T-cell (primary cell): ENCODE results near the gene SPINT2. TPM values are rescaled to one million over a fixed set of nuclear protein-coding genes. Genes with fewer than 3 reads are reported as not detected.
"Not testable (repeated sequence)": the region's sequence is repeated elsewhere in the genome, so short reads cannot be mapped to it uniquely, and the experiment has no call there.

Experiments
- ATAC-seq, 4 experiments: fragments of 200-7000 bp in 3 of 4; fragments of 150-1000 bp in 1 of 4; cut with Tn5 transposase; replicated peaks in 1 of 4; 1 replicate in 3 of 4; 2 replicates in 1 of 4; pipeline ENCODE4 v1.10.0; 2021; ENCODE audit warnings: moderate library complexity in 3 of 4, mild to moderate bottlenecking in 2 of 4, moderate number of reproducible peaks in 1 of 4
- CTCF ChIA-PET, 2 donors: fragments of 300-600 bp; sonication (Branson Sonifier 250); formaldehyde crosslinking; loops; one replicate each; lab custom pipeline; 2022; ENCODE audit warnings: antibody characterized with exemption in 2 of 2; lab: Charles Lee
- POLR2A ChIA-PET, 2 donors: fragments of 300-600 bp; sonication (Branson Sonifier 250); formaldehyde crosslinking; loops; one replicate each; lab custom pipeline; 2022; ENCODE audit warnings: antibody characterized with exemption in 2 of 2; lab: Charles Lee
- DNase-seq, 35 experiments: peaks; one replicate each; pipeline versions ENCODE4 v3.0.0 to v3.0.0-alpha.2; 2013 to 2023
- H3K27ac ChIP-seq: one replicate; pipeline ENCODE4 v1.5.1; 2013; ENCODE audit warnings: low read length
- H3K27me3 ChIP-seq, 2 experiments: replicated peaks in 1 of 2; 1 replicate in 1 of 2; 2 replicates in 1 of 2; pipeline versions ENCODE4 v1.6.1 to v1.7.0; 2013; ENCODE audit warnings: low read length in 1 of 2, mixed read lengths in 1 of 2; ENCODE audit not compliant: control insufficient read depth in 2 of 2, insufficient read depth in 2 of 2; ENCODE audit errors: extremely low read depth in 1 of 2
- H3K36me3 ChIP-seq, 2 donors: 1 replicate in 1 of 2; 2 replicates in 1 of 2; pipeline versions ENCODE4 v1.6.1 to v1.7.0; 2013; ENCODE audit warnings: low read length in 1 of 2; ENCODE audit not compliant: control insufficient read depth in 2 of 2, insufficient read depth in 1 of 2; ENCODE audit errors: extremely low read depth in 1 of 2
- H3K4me1 ChIP-seq, 2 experiments: 1 replicate in 1 of 2; 2 replicates in 1 of 2; pipeline versions ENCODE4 v1.6.1 to v1.7.0; 2013; ENCODE audit warnings: low read length in 2 of 2, mixed read lengths in 1 of 2; ENCODE audit not compliant: insufficient read depth in 2 of 2, control insufficient read depth in 1 of 2; ENCODE audit errors: extremely low read depth in 1 of 2
- H3K4me3 ChIP-seq, 2 donors: 1 replicate in 1 of 2; 2 replicates in 1 of 2; pipeline versions ENCODE4 v1.5.1 to v1.7.0; 2013; ENCODE audit warnings: mild to moderate bottlenecking in 2 of 2, low read length in 1 of 2, moderate library complexity in 1 of 2; ENCODE audit not compliant: control insufficient read depth in 1 of 2; ENCODE audit errors: extremely low read depth in 1 of 2
- H3K9me3 ChIP-seq: 2 replicates; pipeline ENCODE4 v1.7.0; 2013
- H3K27ac Mint-ChIP-seq, 2 donors: one replicate each; pipeline ENCODE4 v1.8.0; 2020 to 2021; ENCODE audit warnings: mild to moderate bottlenecking in 2 of 2, mixed read lengths in 2 of 2
- H3K27me3 Mint-ChIP-seq, 2 donors: one replicate each; pipeline ENCODE4 v1.8.0; 2021 to 2022; ENCODE audit warnings: mixed read lengths in 2 of 2
- H3K36me3 Mint-ChIP-seq: one replicate; pipeline ENCODE4 v1.8.0; 2021; ENCODE audit warnings: mixed read lengths
- H3K4me1 Mint-ChIP-seq, 3 donors: one replicate each; pipeline ENCODE4 v1.8.0; 2020 to 2022; ENCODE audit warnings: mixed read lengths in 3 of 3, mild to moderate bottlenecking in 1 of 3
- H3K4me3 Mint-ChIP-seq, 3 donors: one replicate each; pipeline ENCODE4 v1.8.0; 2020 to 2022; ENCODE audit warnings: mild to moderate bottlenecking in 3 of 3, mixed read lengths in 3 of 3, moderate library complexity in 3 of 3
- H3K9me3 Mint-ChIP-seq, 3 donors: one replicate each; pipeline ENCODE4 v1.8.0; 2020 to 2022; ENCODE audit warnings: mixed read lengths in 3 of 3
- WGBS: methylation state at CpG from one replicate; pipeline ENCODE4 v1.1.5; 2013; ENCODE audit warnings: missing lambda C conversion rate; ENCODE audit not compliant: insufficient coverage; 5-methylcytosine and 5-hydroxymethylcytosine counted together
- total RNA-seq, 35 experiments: library from RNA in 6 of 35; stranded (reverse) in 6 of 35; fragments of 120-200 nt in 1 of 35; gene quantifications; one replicate each; pipeline versions ENCODE4 v1.2.1 to v1.2.4 and lab custom pipeline; 2013 to 2026

SPINT2 gene
- total RNA-seq, 5 donors from 2014 or later (not counting 1 experiment from before 2014, with no cell fraction given) = 30.3 to 48.5 (median 37.9) TPM

GRCh38 chr19:38221919-38222830 lies 42.2 kb upstream of the SPINT2 start:
- H3K9me3 Mint-ChIP-seq = no peaks in the 10 kb centered on the region
- peaks cover 50 to 76% of the 10 kb centered on the region in 2 donors for H3K27me3 Mint-ChIP-seq
- H3K27ac Mint-ChIP-seq = no peak overlapping the region
- ATAC-seq = no peak
- peaks cover 17 to 92% of the 10 kb centered on the region in 2 experiments for H3K27me3 ChIP-seq
- H3K4me3 ChIP-seq = no peak overlapping the region
- no peak overlapping the region for H3K27ac ChIP-seq
- no peaks in the 10 kb centered on the region for H3K36me3 Mint-ChIP-seq
- H3K36me3 ChIP-seq = no peaks in the 10 kb centered on the region
- ChIA-PET POLR2A (no interaction called here), CTCF (interaction anchor here in 1 of 2 donors (0.6 kb wide), 1 partner anchor 13 kb away, joined by 5 read pairs; no protein-coding TSS in a partner anchor)
- no peaks in the 10 kb centered on the region for H3K9me3 ChIP-seq
- WGBS = 47% methylated on average over 34 of the region's 64 CpGs
- H3K4me1 Mint-ChIP-seq = peaks cover 18 to 28% (median 18%) of the 10 kb centered on the region in 3 donors
- peaks cover 2 to 15% of the 10 kb centered on the region in 2 experiments for H3K4me1 ChIP-seq
- no peak overlapping the region for H3K4me3 Mint-ChIP-seq
- DNase-seq = no peak

- peaks cover 24 to 35% (median 26%) of the 10 kb centered on the region in 3 donors for H3K4me1 Mint-ChIP-seq
- 84% methylated on average over 3 of the region's 3 CpGs for WGBS
These were observed 41.3 kb upstream of the SPINT2 start for GRCh38 chr19:38223119-38223523.

GRCh38 chr19:38223617-38224013 lies 40.8 kb upstream of the SPINT2 start:
- peak overlapping the region in 1 of 2 donors; percentile 32 for H3K4me3 ChIP-seq
- H3K9me3 Mint-ChIP-seq = no peaks in the 10 kb centered on the region
- ChIA-PET POLR2A (no interaction called here), CTCF (no interaction called here)
- H3K27ac ChIP-seq = no peak overlapping the region
- H3K4me1 ChIP-seq = peaks cover 2 to 24% of the 10 kb centered on the region in 2 experiments
- peaks cover 24 to 35% (median 27%) of the 10 kb centered on the region in 3 donors for H3K4me1 Mint-ChIP-seq
- no peaks in the 10 kb centered on the region for H3K36me3 Mint-ChIP-seq
- WGBS = 5% methylated on average over 11 of the region's 13 CpGs
- peak overlapping the region; percentile 31 to 52 (median 43) for H3K4me3 Mint-ChIP-seq
- no peaks in the 10 kb centered on the region for H3K9me3 ChIP-seq
- ATAC-seq = no peak
- H3K27me3 Mint-ChIP-seq = peaks cover 53 to 77% of the 10 kb centered on the region in 2 donors
- H3K27me3 ChIP-seq = peaks cover 17 to 92% of the 10 kb centered on the region in 2 experiments
- no peak for DNase-seq
- H3K27ac Mint-ChIP-seq = no peak overlapping the region
- H3K36me3 ChIP-seq = no peaks in the 10 kb centered on the region

More at GRCh38 chr19:38223119-38223523, 41.3 kb upstream of the SPINT2 start:
- peaks cover 2 to 20% of the 10 kb centered on the region in 2 experiments for H3K4me1 ChIP-seq
- H3K36me3 ChIP-seq = no peaks in the 10 kb centered on the region
- ChIA-PET CTCF (no interaction called here), POLR2A (no interaction called here)
- no peak for ATAC-seq
- H3K9me3 ChIP-seq = no peaks in the 10 kb centered on the region
- no peak overlapping the region for H3K4me3 ChIP-seq
- Mint-ChIP-seq H3K36me3 (no peaks in the 10 kb centered on the region), H3K27ac (no peak overlapping the region), H3K27me3 (peaks cover 58 to 82% of the 10 kb centered on the region in 2 donors), H3K9me3 (no peaks in the 10 kb centered on the region), H3K4me3 (peak overlapping the region; percentile 31 to 52 (median 43))
- H3K27me3 ChIP-seq = peaks cover 17 to 94% of the 10 kb centered on the region in 2 experiments
- no peak for DNase-seq
- H3K27ac ChIP-seq = no peak overlapping the region

- peak in 19 of 35 experiments; percentile 3 to 46 (median 21) for DNase-seq
- CTCF ChIA-PET = interaction anchor here in 1 of 2 donors (1.2 kb wide), 1 partner anchor 322 kb away, joined by 3 read pairs; no protein-coding TSS in a partner anchor
- Histone ChIP-seq H3K36me3 (no peaks in the 10 kb centered on the region), H3K4me3 (peak within 1 kb of the TSS in 1 of 2 donors; percentile 52), H3K27ac (no peak within 1 kb of the TSS), H3K4me1 (peaks cover 8 to 31% of the 10 kb centered on the region in 2 experiments), H3K9me3 (no peaks in the 10 kb centered on the region), H3K27me3 (peaks cover 17 to 92% of the 10 kb centered on the region in 2 experiments)
- Mint-ChIP-seq H3K27ac (no peak within 1 kb of the TSS), H3K36me3 (no peaks in the 10 kb centered on the region), H3K4me1 (peaks cover 26 to 35% (median 31%) of the 10 kb centered on the region in 3 donors), H3K9me3 (no peaks in the 10 kb centered on the region), H3K27me3 (peaks cover 55 to 75% of the 10 kb centered on the region in 2 donors), H3K4me3 (peak within 1 kb of the TSS; percentile 43 to 80 (median 72))
- under 1% methylated on average over 57 of the region's 61 CpGs for WGBS
- peak; percentile 71 to 89 (median 74) for ATAC-seq
- POLR2A ChIA-PET = no interaction called here
These were observed 40.1 kb upstream of the SPINT2 start, which contains the start of gene DPF1 for GRCh38 chr19:38224014-38224862. DPF1 (minus strand) TSS chr19:38224222; CDS start chr19:38224142, 80 bp downstream.

GRCh38 chr19:38224863-38225218 lies 39.5 kb upstream of the SPINT2 start:
- POLR2A ChIA-PET, H3K9me3 Mint-ChIP-seq: not testable (repeated sequence)
- CTCF ChIA-PET = interaction anchor here (0.6 to 1.2 kb wide), 3 partner anchors 178 to 1834 kb away, joined by 3 to 4 read pairs (median 3); no protein-coding TSS in a partner anchor

More at GRCh38 chr19:38224863-38225218, 39.5 kb upstream of the SPINT2 start:
- no CpG with 5 or more reads among the region's 6 CpGs for WGBS
- H3K4me1 Mint-ChIP-seq = peaks cover 27 to 35% (median 32%) of the 10 kb centered on the region in 3 donors
- H3K27ac ChIP-seq, H3K4me3 ChIP-seq, H3K27ac Mint-ChIP-seq, H3K36me3 Mint-ChIP-seq, ATAC-seq, H3K9me3 ChIP-seq, H3K36me3 ChIP-seq, DNase-seq: not testable (repeated sequence)
- H3K27me3 ChIP-seq = peaks cover 18 to 90% of the 10 kb centered on the region in 2 experiments
- H3K4me3 Mint-ChIP-seq = peak overlapping the region in 2 of 3 donors; percentile 43 to 80
- H3K4me1 ChIP-seq = peaks cover 8 to 34% of the 10 kb centered on the region in 2 experiments
- H3K27me3 Mint-ChIP-seq = peaks cover 51 to 71% of the 10 kb centered on the region in 2 donors
